IMR-90 (cell line): ENCODE measurements around the gene PDS5B. TPM values are rescaled to one million over a fixed set of nuclear protein-coding genes. Genes with fewer than 3 reads are reported as not detected.

Experiments
- ATAC-seq: fragments of 200-7000 bp; cut with Tn5 transposase; 2 replicates; pipeline ENCODE4 v1.9.1; 2020; ENCODE audit warnings: low read depth, mild to moderate bottlenecking, moderate library complexity
- BruUV-seq: library from RNA; stranded (reverse); fragments of 400-500 nt; replicated peaks from 2 replicates; lab custom pipeline; 2021; lab: Mats Ljungman, UMichigan
- CTCF ChIA-PET: fragments of 300-600 bp; formaldehyde crosslinking; extraction: SDS; loops from one replicate; lab custom pipeline; 2021; ENCODE audit warnings: antibody characterized with exemption; lab: Yijun Ruan, JAX
- POLR2A ChIA-PET: fragments of 300-600 bp; sonication (Branson Sonifier 250); formaldehyde crosslinking; loops from one replicate; lab custom pipeline; 2022; ENCODE audit warnings: antibody characterized with exemption; ENCODE audit not compliant: unreplicated experiment; lab: Charles Lee
- DNase-seq: peaks from one replicate; pipeline ENCODE4 v3.0.0; 2013
- H2AFZ ChIP-seq: replicated peaks from 2 replicates; pipeline ENCODE3; 2013; ENCODE audit warnings: low read length, mild to moderate bottlenecking; ENCODE audit not compliant: poor library complexity
- H2AK5ac ChIP-seq: 2 replicates; pipeline ENCODE4 v1.6.1; 2013; ENCODE audit warnings: low read depth, low read length, inconsistent platforms
- H2AK9ac ChIP-seq: replicated peaks from 2 replicates; pipeline ENCODE3; 2013; ENCODE audit warnings: mild to moderate bottlenecking, low read depth, low read length, moderate library complexity; ENCODE audit not compliant: poor library complexity
- H2BK120ac ChIP-seq: 2 replicates; pipeline ENCODE4 v1.6.1; 2013; ENCODE audit warnings: low read depth, low read length, inconsistent platforms
- H2BK15ac ChIP-seq: 3 replicates; pipeline ENCODE4 v1.6.1; 2013; ENCODE audit warnings: low read depth, low read length, inconsistent platforms
- H2BK20ac ChIP-seq: 2 replicates; pipeline ENCODE4 v1.6.1; 2013; ENCODE audit warnings: low read depth, mild to moderate bottlenecking, inconsistent platforms, low read length, moderate library complexity
- H2BK5ac ChIP-seq: 2 replicates; pipeline ENCODE4 v1.6.1; 2013; ENCODE audit warnings: mild to moderate bottlenecking, low read depth, low read length, inconsistent platforms; ENCODE audit not compliant: poor library complexity, severe bottlenecking
- H3K14ac ChIP-seq: replicated peaks from 2 replicates; pipeline ENCODE4 v1.6.1; 2013; ENCODE audit warnings: low read depth, low read length, inconsistent platforms
- H3K18ac ChIP-seq: 2 replicates; pipeline ENCODE4 v1.6.1; 2013; ENCODE audit warnings: low read depth, low read length, control low read depth
- H3K23ac ChIP-seq: 2 replicates; pipeline ENCODE4 v1.6.1; 2013; ENCODE audit warnings: low read depth, low read length, inconsistent platforms
- H3K27ac ChIP-seq: 2 replicates; pipeline ENCODE4 v1.5.1; 2013; ENCODE audit warnings: mild to moderate bottlenecking, control low read depth, low read length; ENCODE audit not compliant: insufficient read depth
- H3K27me3 ChIP-seq: 2 replicates; pipeline ENCODE4 v1.6.1; 2013; ENCODE audit warnings: low read length; ENCODE audit not compliant: control insufficient read depth, insufficient read depth
- H3K36me3 ChIP-seq: 2 replicates; pipeline ENCODE4 v1.6.1; 2013; ENCODE audit warnings: low read length, mixed read lengths; ENCODE audit not compliant: control insufficient read depth, insufficient read depth
- H3K4ac ChIP-seq: 2 replicates; pipeline ENCODE4 v1.6.1; 2013; ENCODE audit warnings: low read depth, low read length, inconsistent platforms
- H3K4me1 ChIP-seq: 2 replicates; pipeline ENCODE4 v1.6.1; 2013; ENCODE audit warnings: low read length, mixed read lengths; ENCODE audit not compliant: control insufficient read depth, insufficient read depth
- H3K4me2 ChIP-seq: 2 replicates; pipeline ENCODE4 v1.6.1; 2013; ENCODE audit warnings: low read depth, mild to moderate bottlenecking, control low read depth, low read length, moderate library complexity
- H3K4me3 ChIP-seq: 2 replicates; pipeline ENCODE4 v1.5.1; 2013; ENCODE audit warnings: low read depth, mild to moderate bottlenecking, control low read depth, low read length, moderate library complexity; ENCODE audit not compliant: insufficient read depth
- H3K56ac ChIP-seq: 2 replicates; pipeline ENCODE4 v1.6.1; 2013; ENCODE audit warnings: low read length, inconsistent platforms; ENCODE audit not compliant: insufficient read depth; ENCODE audit errors: extremely low read depth
- H3K79me1 ChIP-seq, 2 experiments: 2 replicates each; pipeline ENCODE4 v1.6.1; 2013; ENCODE audit warnings: low read length in 2 of 2, inconsistent platforms in 1 of 2, low read depth in 1 of 2
- H3K9ac ChIP-seq: 2 replicates; pipeline ENCODE4 v1.6.1; 2013; ENCODE audit warnings: low read depth, low read length, control low read depth
- H3K9me1 ChIP-seq: 2 replicates; pipeline ENCODE4 v1.6.1; 2013; ENCODE audit warnings: low read length, inconsistent platforms; ENCODE audit not compliant: insufficient read depth
- H3K9me3 ChIP-seq: 2 replicates; pipeline ENCODE4 v1.6.1; 2013; ENCODE audit warnings: low read length; ENCODE audit not compliant: control insufficient read depth, insufficient read depth
- H4K20me1 ChIP-seq: 2 replicates; pipeline ENCODE4 v1.6.1; 2013; ENCODE audit warnings: low read length, inconsistent platforms; ENCODE audit not compliant: insufficient read depth
- H4K5ac ChIP-seq: 2 replicates; pipeline ENCODE4 v1.6.1; 2013; ENCODE audit warnings: mild to moderate bottlenecking, low read depth, low read length, control low read depth
- H4K8ac ChIP-seq, 2 experiments: 2 replicates each; pipeline ENCODE4 v1.6.1; 2013; ENCODE audit warnings: low read depth in 2 of 2, low read length in 2 of 2, control low read depth in 1 of 2, inconsistent platforms in 1 of 2
- H4K91ac ChIP-seq: 2 replicates; pipeline ENCODE4 v1.6.1; 2013; ENCODE audit warnings: low read depth, low read length, inconsistent platforms; ENCODE audit not compliant: insufficient read depth
- BHLHE40 ChIP-seq: fragments of 150-350 bp; IDR thresholded peaks from 2 replicates; pipeline ENCODE4 v1.6.1; 2016; ENCODE audit warnings: mild to moderate bottlenecking, low read depth, low read length
- CEBPB ChIP-seq: IDR thresholded peaks from 2 replicates; pipeline ENCODE4 v1.6.1; 2012; ENCODE audit warnings: low read depth, low read length, improper control_type of control experiment
- CHD1 ChIP-seq: IDR thresholded peaks from 2 replicates; pipeline ENCODE4 v1.6.1; 2012; ENCODE audit warnings: low read depth, low read length, improper control_type of control experiment
- FOS ChIP-seq: fragments of 150-350 bp; IDR thresholded peaks from 2 replicates; pipeline ENCODE4 v1.6.1; 2016; ENCODE audit warnings: low read depth, low read length
- MAFK ChIP-seq: IDR thresholded peaks from 2 replicates; pipeline ENCODE4 v1.6.1; 2012; ENCODE audit warnings: low read depth, low read length, improper control_type of control experiment
- POLR2A ChIP-seq: IDR thresholded peaks from 2 replicates; pipeline ENCODE4 v1.6.1; 2012; ENCODE audit warnings: mild to moderate bottlenecking, low read depth, low read length
- WGBS, 2 experiments: methylation state at CpG; one replicate each; pipeline versions ENCODE4 v1.1.5 to v1.1.7; 2013; ENCODE audit warnings: missing lambda C conversion rate in 2 of 2; ENCODE audit not compliant: insufficient read length in 1 of 2; ENCODE audit errors: extremely low coverage in 2 of 2; 5-methylcytosine and 5-hydroxymethylcytosine counted together
- dilution Hi-C: fragments of 300-500 bp; cut with HindIII; formaldehyde crosslinking; loops from one replicate; pipeline ENCODE4 v1.14.3; 2018; ENCODE audit warnings: low sequenced_read_pairs; ENCODE audit not compliant: unreplicated experiment
- in situ Hi-C: fragments of 300-500 bp; cut with MboI; formaldehyde crosslinking; loops from 3 replicates; pipeline ENCODE4 v1.14.3; 2019; ENCODE audit warnings: low sequenced_read_pairs, inconsistent platforms, mixed read lengths
- intact Hi-C: fragments of 100-400 bp; cut with micrococcal nuclease; formaldehyde crosslinking; loops from 2 replicates; pipeline ENCODE4 v1.10.0; 2022
- polyA plus RNA-seq, 3 experiments: library from polyadenylated mRNA; depleted of rRNA; stranded (reverse); fragments of >200 nt; gene quantifications; 2 replicates each; pipeline ENCODE4 v1.2.3, GENCODE V29; 2012; ENCODE audit warnings: low replicate concordance in 1 of 3
- total RNA-seq: library from RNA; depleted of rRNA; stranded (reverse); fragments of >200 nt; gene quantifications from 2 replicates; pipeline ENCODE4 v1.2.3, GENCODE V29; 2012
- TF ChIP-seq, protein P1 (sequence below): fragments of 150-350 bp; IDR thresholded peaks from 2 replicates; pipeline ENCODE4 v1.6.1; 2017; ENCODE audit warnings: mild to moderate bottlenecking, antibody characterized with exemption, low read length, low read depth
- TF ChIP-seq, protein P2 (sequence below): conservative IDR thresholded peaks from 2 replicates; pipeline ENCODE4 v1.5.1; 2012; ENCODE audit warnings: mild to moderate bottlenecking, low read depth, low read length, improper control_type of control experiment

Gene PDS5B
- total and polyA plus RNA-seq, 2 of the 4 experiments (the other 2 are of a cell fraction) = 6.2 to 20.1 TPM

DNA sequence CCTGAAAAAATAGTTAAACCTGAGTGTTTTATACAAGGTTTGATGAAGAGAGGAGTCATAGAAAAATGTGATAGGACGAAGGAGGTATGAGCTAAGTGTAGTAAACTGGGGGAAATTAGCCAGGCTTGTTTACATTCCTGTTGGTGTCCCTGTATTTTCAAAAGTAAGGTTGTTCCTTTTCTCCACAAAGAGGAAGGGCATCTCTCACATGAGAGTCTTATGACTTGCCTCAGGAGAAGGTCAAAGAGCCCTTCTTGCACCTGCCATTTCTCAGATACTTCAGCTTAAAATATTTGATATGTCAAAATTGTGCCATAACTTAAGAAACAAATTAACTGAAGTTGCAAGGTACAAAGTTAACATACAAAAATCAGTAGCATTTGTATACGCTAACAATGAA lies 44.0 kb upstream of the PDS5B start:
- intact Hi-C loops = no loop called here
- no peak overlapping the region for H3K23ac ChIP-seq

More for the DNA sequence above, 44.0 kb upstream of the PDS5B start:
- Histone ChIP-seq H2BK20ac (no peak overlapping the region), H3K27ac (no peak overlapping the region), H3K79me1 (peaks cover 4 to 14% of the 10 kb centered on the region in 2 experiments), H2BK120ac (no peak overlapping the region), H2AK5ac (no peak overlapping the region), H3K9ac (no peak overlapping the region), H3K27me3 (peaks cover 2% of the 10 kb centered on the region; the same call in 1 of the 2 replicates), H3K9me3 (no peaks in the 10 kb centered on the region), H3K56ac (no peak overlapping the region), H3K14ac (no peak overlapping the region), H3K18ac (no peak overlapping the region), H3K4me3 (no peak overlapping the region), H4K5ac (no peak overlapping the region), H3K4me1 (no peaks in the 10 kb centered on the region), H3K4me2 (no peak overlapping the region), H3K9me1 (no peaks in the 10 kb centered on the region), H4K8ac (no peak overlapping the region), H2AFZ (no peak overlapping the region), H3K4ac (no peak overlapping the region), H4K20me1 (no peaks in the 10 kb centered on the region), H2BK5ac (no peak overlapping the region), H3K36me3 (no peaks in the 10 kb centered on the region), H4K91ac (no peak overlapping the region), H2BK15ac (no peak overlapping the region), H2AK9ac (no peak overlapping the region)
- in situ Hi-C loops (no loop called here), dilution Hi-C loops (no loop called here)
- no TSS peak for BruUV-seq
- TF ChIP-seq, protein P1, sequence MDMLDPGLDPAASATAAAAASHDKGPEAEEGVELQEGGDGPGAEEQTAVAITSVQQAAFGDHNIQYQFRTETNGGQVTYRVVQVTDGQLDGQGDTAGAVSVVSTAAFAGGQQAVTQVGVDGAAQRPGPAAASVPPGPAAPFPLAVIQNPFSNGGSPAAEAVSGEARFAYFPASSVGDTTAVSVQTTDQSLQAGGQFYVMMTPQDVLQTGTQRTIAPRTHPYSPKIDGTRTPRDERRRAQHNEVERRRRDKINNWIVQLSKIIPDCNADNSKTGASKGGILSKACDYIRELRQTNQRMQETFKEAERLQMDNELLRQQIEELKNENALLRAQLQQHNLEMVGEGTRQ = no peak
- TF ChIP-seq FOS (no peak), CHD1 (no peak), BHLHE40 (no peak), MAFK (no peak), CEBPB (no peak), POLR2A (no peak)
- TF ChIP-seq, protein P2, sequence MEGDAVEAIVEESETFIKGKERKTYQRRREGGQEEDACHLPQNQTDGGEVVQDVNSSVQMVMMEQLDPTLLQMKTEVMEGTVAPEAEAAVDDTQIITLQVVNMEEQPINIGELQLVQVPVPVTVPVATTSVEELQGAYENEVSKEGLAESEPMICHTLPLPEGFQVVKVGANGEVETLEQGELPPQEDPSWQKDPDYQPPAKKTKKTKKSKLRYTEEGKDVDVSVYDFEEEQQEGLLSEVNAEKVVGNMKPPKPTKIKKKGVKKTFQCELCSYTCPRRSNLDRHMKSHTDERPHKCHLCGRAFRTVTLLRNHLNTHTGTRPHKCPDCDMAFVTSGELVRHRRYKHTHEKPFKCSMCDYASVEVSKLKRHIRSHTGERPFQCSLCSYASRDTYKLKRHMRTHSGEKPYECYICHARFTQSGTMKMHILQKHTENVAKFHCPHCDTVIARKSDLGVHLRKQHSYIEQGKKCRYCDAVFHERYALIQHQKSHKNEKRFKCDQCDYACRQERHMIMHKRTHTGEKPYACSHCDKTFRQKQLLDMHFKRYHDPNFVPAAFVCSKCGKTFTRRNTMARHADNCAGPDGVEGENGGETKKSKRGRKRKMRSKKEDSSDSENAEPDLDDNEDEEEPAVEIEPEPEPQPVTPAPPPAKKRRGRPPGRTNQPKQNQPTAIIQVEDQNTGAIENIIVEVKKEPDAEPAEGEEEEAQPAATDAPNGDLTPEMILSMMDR = no peak
- DNase-seq (no peak), ATAC-seq (no peak)
- CTCF ChIA-PET = interaction anchor here (1.2 kb wide), 1 partner anchor 127 kb away, joined by 3 read pairs; no protein-coding TSS in a partner anchor
- WGBS, 2 experiments = no CpG with 5 or more reads among the region's 2 CpGs
- POLR2A ChIA-PET = no interaction called here
